Measurements from ENCODE around the gene CYSRT1. TPM values are rescaled to one million over a fixed set of nuclear protein-coding genes. Genes with fewer than 3 reads are reported as not detected.

CYSRT1 gene, protein sequence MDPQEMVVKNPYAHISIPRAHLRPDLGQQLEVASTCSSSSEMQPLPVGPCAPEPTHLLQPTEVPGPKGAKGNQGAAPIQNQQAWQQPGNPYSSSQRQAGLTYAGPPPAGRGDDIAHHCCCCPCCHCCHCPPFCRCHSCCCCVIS
- total RNA-seq (2022; extraction: Qiagen RNA extraction; ENCODE audit: low read depth), result 2.7 to 4.3 TPM (median 4.1 TPM) in 5 replicates

DNA sequence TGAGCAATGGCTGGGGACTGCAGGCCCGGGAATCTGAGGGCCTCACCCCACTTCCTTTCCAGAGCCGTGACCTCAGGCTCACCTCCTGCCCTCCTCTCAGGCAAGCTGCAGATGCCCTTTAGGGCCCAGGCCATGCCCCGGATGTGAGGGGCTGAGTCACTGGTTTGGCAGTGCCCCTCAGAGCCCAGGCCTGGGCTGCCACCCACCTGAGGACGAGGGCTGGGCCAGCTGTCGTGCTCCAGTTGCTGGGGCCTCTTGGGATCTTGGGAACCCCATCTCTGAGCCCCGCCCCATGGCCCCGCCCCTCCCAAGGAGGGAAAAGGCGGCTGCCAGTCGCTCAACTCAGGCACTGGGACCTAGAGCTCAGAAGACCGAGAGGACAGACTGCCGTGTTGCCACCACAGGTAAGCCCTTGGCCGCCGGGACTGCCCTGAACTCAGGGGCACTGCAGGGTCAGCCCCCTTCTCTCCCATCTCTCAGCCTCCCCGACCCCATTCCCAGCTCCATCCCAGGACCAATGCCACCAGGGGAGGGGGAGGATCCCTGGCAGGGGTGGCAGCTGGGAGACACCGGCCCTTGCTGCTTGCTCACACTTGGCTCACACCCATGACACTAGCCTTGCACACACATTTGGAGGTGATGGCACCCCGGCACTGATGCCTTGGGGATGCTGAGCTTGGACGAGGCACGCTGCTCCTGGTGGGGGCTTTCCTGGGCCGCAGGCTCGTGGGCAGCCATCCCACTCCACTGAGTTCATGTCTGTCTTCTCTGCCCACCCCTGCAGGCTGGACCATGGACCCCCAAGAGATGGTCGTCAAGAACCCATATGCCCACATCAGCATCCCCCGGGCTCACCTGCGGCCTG is at the start of gene CYSRT1:
Gene CYSRT1, plus strand, starts transcription at position 345 of the 865 bp plus-strand sequence. Its CDS starts 448 bp downstream, at position 793.

DNA sequence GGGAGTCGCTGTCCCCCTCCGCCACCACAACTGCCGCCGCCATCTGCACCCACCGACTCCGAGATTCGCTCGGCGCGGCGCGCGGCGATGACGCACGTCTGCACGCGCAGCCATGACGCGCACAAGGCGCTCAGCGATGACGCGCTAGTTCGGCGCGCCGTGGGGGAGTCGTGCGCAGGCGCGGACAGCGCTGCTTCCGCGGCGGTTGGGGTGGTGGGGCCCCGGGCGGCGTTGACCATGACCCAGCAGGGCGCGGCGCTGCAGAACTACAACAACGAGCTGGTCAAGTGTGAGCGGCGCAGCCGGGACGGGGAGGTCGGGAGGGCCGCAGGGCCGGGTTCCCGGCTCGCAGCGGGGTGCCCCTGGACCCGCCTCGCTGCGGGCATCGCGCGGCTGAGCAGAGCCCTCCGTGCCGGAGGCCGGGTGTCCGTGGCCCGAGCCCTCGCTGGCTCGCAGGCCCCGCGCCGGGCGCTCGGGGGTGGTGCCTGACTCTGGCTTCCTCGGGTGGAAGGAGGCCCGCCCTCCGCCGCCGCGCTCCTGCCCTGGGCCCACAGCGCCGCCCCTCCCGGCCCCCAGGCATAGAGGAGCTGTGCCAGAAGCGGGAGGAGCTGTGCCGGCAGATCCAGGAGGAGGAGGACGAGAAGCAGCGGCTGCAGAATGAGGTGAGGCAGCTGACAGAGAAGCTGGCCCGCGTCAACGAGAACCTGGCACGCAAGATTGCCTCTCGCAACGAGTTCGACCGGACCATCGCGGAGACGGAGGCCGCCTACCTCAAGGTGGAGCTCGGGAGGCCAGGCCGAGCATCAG is 36.3 kb upstream of the CYSRT1 start, which contains the start of the genes ANAPC2 and SSNA1:
Gene ANAPC2, minus strand, starts transcription at position 71 of the 807 bp plus-strand sequence. Its CDS starts 28 bp downstream, at position 43.
Gene SSNA1, plus strand, starts transcription at position 187 of the 807 bp plus-strand sequence. Its CDS starts 51 bp downstream, at position 238.

DNA sequence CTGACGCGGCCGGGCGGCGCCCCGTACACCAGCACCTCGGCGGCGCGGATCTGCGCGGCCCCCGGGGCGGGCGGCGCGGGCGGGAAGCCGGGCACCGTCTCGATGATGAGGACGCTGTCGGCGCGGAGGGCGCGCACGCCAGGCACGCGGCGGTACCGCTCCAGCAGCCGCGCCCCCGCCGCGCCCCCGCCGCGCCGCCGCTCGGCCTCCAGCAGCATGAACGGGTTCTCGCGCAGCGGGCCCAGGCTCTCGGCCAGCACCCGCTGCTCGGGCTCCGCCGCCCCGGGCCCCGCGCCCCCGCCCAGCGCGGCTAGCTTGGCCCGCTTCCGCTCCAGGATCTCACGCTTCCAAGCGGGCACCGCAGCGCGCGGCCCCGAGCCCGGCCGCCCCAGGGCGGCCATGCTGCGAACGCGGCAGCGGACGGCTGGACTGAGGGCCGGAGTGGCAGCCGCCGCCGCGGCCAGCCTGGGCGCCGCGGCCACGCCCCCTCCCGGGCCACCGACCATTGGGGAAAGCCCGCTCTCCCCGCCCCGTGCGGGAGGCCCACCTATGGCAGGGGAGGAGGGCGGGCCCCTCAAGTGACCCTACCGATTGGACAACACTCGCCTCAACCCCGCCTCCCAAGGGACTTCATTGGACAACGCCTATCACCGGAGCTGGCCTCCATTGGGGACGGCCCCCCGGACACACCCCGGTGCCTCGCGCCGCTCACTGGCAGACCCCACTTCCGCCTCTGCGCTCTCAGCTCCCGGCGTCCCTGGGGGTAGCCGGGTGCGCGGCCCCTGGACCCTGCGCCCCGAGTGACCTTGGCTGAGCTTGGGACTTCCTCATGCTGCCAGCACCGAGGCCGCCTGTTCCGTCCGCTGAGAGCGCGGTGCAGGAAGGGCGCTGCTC is 24.4 kb upstream of the CYSRT1 start, which contains the start of gene TPRN:
Gene TPRN, minus strand, starts transcription at position 431 of the 894 bp plus-strand sequence. Its CDS starts 30 bp downstream, at position 401.

DNA sequence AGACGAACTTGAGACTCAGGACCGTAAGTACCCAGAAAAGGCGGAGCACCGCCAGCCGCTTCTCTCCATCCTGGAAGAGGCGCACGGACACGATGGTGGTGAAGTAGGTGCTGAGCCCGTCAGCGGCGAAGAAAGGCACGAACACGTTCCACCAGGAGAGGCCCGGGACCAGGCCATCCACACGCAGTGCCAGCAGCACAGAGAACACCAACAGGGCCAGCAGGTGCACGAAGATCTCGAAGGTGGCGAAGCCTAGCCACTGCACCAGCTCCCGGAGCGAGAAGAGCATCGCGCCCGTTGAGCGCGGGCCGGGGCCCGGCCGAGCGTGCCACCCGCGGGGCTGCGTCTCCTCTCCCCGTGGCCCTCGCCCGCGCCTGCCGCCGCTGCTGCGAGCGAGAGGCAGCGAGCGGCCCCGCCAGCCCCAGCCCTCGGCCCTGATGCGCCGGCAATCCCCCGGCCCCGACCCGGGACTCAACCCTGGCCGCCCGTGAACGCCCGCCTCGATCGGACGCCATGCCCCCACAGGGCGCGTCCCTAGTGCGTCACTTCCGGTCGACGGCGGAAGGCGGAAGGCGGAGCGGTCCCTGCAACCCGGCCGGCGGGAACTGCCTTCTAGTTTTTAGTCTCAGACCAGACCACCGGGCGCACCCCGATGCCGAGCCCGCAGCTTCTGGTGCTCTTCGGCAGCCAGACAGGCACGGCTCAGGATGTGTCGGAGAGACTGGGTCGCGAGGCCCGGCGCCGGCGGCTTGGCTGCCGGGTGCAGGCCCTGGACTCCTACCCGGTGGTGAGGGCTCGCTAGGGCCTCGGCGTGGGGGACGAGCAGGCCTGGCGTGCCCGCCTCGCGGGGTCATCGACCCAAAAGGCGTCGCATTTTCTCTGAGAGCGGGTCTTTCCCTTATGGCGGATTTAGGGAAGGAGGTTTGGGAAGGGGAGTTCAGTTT is 19.6 kb upstream of the CYSRT1 start, which contains the start of the genes NDOR1 and TMEM203:
Gene NDOR1, plus strand, starts transcription at position 575 of the 944 bp plus-strand sequence. Its CDS starts 78 bp downstream, at position 653.
Gene TMEM203, minus strand, starts transcription at position 523 of the 944 bp plus-strand sequence. Its CDS starts 234 bp downstream, at position 289.

DNA sequence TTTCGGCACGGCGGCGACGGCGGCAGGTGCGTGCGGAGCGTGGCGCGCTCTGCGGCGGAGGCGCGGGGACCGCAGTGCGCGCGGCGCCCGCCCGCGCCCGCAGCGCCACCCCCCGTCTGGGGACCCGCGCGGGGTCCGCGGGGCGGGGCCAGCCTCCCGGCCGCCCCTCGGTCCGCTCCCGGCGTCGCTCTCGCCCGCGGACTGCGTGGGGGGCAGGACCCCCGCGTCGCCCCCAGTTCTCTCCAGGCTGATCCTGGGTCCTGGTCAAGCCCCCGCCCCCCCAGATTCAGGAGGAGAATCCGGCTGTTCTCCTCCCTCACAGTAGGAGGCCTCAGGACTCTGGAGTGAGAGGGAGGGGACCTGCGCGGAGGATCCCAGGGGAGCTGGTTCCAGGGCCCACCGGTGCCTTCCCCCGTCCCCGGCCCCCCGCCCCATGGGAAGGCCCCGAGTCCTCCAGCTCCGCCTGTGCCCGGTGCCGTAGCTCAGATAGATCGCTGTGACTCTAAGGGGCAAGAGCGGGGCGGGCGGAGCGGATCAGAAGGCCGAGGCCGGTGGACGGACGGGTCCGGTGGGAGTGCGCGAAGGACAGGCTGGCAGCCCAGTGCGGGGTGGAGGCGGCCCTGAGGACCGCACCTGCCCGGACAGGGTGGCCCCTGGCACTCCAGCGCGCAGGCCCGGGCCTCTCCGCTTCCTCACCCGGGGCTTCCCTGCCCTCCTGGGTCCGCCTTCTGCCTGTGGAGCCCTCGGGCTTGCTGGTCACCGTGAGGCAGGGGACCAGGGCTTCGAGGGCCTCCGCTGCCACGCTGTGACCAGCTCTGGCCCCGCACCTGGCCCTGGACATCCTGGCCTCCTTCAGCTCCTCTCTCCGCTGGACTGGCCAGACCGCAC is 2.5 kb upstream of the CYSRT1 start, which contains the start of gene RNF208:
Gene RNF208, minus strand, starts transcription at position 51 of the 888 bp plus-strand sequence. CDS start 1,028 bp downstream, outside the sequence.

DNA sequence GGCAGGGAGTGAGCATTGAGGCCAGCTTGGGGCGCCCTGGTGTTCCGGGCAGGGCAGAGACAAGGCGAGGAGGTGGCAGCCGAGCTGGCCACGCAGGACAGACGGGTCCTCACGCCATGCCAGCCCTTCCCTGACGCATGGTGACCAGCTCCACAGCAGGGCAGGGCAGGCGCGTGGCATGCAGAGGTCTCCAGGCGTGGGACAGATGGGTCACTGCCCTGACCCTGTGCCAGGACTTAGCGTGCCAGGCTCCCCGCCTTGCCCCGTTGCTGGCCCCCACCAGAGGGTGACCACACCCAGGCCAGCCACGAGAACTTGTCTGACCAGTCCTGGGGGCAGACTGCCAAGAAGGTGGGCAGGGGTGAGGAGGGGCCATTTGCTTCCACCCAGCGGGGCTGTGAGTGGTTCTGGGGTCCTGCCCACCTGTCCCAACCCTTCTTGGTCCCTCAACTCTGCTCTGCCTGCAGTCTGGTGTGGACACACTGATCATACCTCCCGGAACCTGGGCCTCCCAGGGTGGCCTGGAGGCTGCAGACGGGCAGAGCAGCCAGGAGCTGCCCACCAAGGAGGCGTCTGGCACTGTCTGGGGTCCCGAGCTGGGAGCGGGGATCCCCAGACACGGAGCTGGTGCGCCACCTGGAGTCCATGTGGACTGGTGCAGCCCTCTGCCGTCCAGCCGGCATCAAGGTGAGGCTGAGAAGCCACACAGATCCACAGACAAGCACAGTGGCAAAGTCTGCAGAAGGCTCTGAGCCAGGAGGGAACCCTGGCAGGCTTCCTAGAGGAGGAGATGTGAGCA is 2.3 kb downstream of the CYSRT1 start, which contains the start of gene RNF224:
Gene RNF224, plus strand, starts transcription at position 449 of the 799 bp plus-strand sequence. CDS start 834 bp downstream, outside the sequence.

GRCh38 chr9:137230705-137231371 is 5.9 kb downstream of the CYSRT1 start, which contains the start of gene SLC34A3:
Gene SLC34A3, plus strand, starts transcription at chr9:137230901. Its CDS starts 802 bp downstream, at chr9:137231703.

DNA sequence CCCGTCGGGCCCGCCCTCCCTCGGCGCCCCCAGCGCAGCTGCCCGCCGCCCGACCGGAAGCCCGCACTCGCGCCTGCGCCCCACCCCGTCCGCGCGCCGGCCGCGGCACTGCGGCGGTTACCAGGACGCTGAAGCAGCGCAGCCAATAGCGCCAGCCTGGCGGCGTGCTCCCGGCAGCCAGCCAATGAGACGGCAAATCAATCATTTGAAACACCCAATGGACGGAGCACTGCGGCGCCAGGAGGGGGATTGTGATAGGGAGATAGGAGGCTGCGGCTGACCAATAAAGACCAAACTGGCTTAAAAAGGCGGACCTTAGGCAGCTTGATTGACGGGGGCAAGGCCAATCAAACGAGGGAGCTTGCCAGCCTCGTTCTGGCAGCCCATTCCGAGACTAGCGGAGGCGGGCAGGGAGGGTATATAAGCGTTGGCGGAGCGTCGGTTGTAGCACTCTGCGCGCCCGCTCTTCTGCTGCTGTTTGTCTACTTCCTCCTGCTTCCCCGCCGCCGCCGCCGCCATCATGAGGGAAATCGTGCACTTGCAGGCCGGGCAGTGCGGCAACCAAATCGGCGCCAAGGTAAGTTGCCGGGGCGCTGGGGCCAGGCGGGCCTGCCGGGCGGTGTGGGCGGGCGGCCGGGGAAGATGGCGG is 16.0 kb downstream of the CYSRT1 start, which contains the start of gene TUBB4B:
Gene TUBB4B, plus strand, starts transcription at position 447 of the 649 bp plus-strand sequence. Its CDS starts 74 bp downstream, at position 521.

GRCh38 chr9:137251194-137251461 is 26.2 kb downstream of the CYSRT1 start, which contains the start of gene STPG3:
Gene STPG3, plus strand, starts transcription at chr9:137251286. Its CDS starts 1 bp downstream, at chr9:137251287.

GRCh38 chr9:137254624-137255447 is 29.9 kb downstream of the CYSRT1 start, which contains the start of gene NELFB:
Gene NELFB, plus strand, starts transcription at chr9:137255327.

Other genes with a start within 250 kb of the CYSRT1 start
- gene PTGDS, start 247.7 kb upstream of the CYSRT1 start, total RNA-seq (2022; extraction: Qiagen RNA extraction; ENCODE audit: low read depth), result 0.25 to 0.76 TPM (median 0.59 TPM) in 3 of 5 replicates, not detected in the others
- gene LCNL1, start 242.2 kb upstream of the CYSRT1 start, total RNA-seq (2022; extraction: Qiagen RNA extraction; ENCODE audit: low read depth), result not detected in 5 replicates
- 42.1 to 79.2 TPM (median 76.4 TPM) in 5 replicates for gene PAXX, start 232.8 kb upstream of the CYSRT1 start, total RNA-seq (2022; extraction: Qiagen RNA extraction; ENCODE audit: low read depth)
- 2.0 to 3.7 TPM (median 3.4 TPM) in 5 replicates for gene CLIC3, start 228.6 kb upstream of the CYSRT1 start, total RNA-seq (2022; extraction: Qiagen RNA extraction; ENCODE audit: low read depth)
- gene ABCA2, start 196.9 kb upstream of the CYSRT1 start, total RNA-seq (2022; extraction: Qiagen RNA extraction; ENCODE audit: low read depth), result 18.6 to 29.0 TPM (median 26.5 TPM) in 5 replicates
- 0.07 to 0.09 TPM (median 0.08 TPM) in 3 of 5 replicates, not detected in the others for gene FUT7, start 193.1 kb upstream of the CYSRT1 start, total RNA-seq (2022; extraction: Qiagen RNA extraction; ENCODE audit: low read depth)
- 37.1 to 85.1 TPM (median 73.1 TPM) in 5 replicates for gene NPDC1, start 179.0 kb upstream of the CYSRT1 start, total RNA-seq (2022; extraction: Qiagen RNA extraction; ENCODE audit: low read depth)
- 0.31 to 1.1 TPM (median 0.91 TPM) in 5 replicates for gene ENTPD2, start 171.1 kb upstream of the CYSRT1 start, total RNA-seq (2022; extraction: Qiagen RNA extraction; ENCODE audit: low read depth)
- 14.0 to 28.0 TPM (median 25.8 TPM) in 5 replicates for gene SAPCD2, start 154.6 kb upstream of the CYSRT1 start, total RNA-seq (2022; extraction: Qiagen RNA extraction; ENCODE audit: low read depth)
- gene UAP1L1, start 147.7 kb upstream of the CYSRT1 start, total RNA-seq (2022; extraction: Qiagen RNA extraction; ENCODE audit: low read depth), result 9.3 to 14.6 TPM (median 11.2 TPM) in 5 replicates
- 42.0 to 52.8 TPM (median 50.3 TPM) in 5 replicates for gene MAN1B1, start 138.2 kb upstream of the CYSRT1 start, total RNA-seq (2022; extraction: Qiagen RNA extraction; ENCODE audit: low read depth)
- 71.8 to 128 TPM (median 111 TPM) in 5 replicates for gene DPP7, start 110.4 kb upstream of the CYSRT1 start, total RNA-seq (2022; extraction: Qiagen RNA extraction; ENCODE audit: low read depth)
- 0.26 to 0.78 TPM (median 0.52 TPM) in 5 replicates for gene GRIN1, start 86.0 kb upstream of the CYSRT1 start, total RNA-seq (2022; extraction: Qiagen RNA extraction; ENCODE audit: low read depth)
- gene LRRC26, start 55.1 kb upstream of the CYSRT1 start, total RNA-seq (2022; extraction: Qiagen RNA extraction; ENCODE audit: low read depth), result 0.50 to 1.9 TPM (median 1.9 TPM) in 5 replicates
- not detected in 5 replicates for gene TMEM210, start 53.1 kb upstream of the CYSRT1 start, total RNA-seq (2022; extraction: Qiagen RNA extraction; ENCODE audit: low read depth)
- 21.7 to 38.1 TPM (median 33.0 TPM) in 5 replicates for gene ANAPC2, start 36.6 kb upstream of the CYSRT1 start, total RNA-seq (2022; extraction: Qiagen RNA extraction; ENCODE audit: low read depth)
- 103 to 153 TPM (median 139 TPM) in 5 replicates for gene SSNA1, start 36.5 kb upstream of the CYSRT1 start, total RNA-seq (2022; extraction: Qiagen RNA extraction; ENCODE audit: low read depth)
- 5.1 to 10.4 TPM (median 8.8 TPM) in 5 replicates for gene TPRN, start 24.4 kb upstream of the CYSRT1 start, total RNA-seq (2022; extraction: Qiagen RNA extraction; ENCODE audit: low read depth)
- 33.4 to 46.5 TPM (median 43.2 TPM) in 5 replicates for gene TMEM203, start 19.5 kb upstream of the CYSRT1 start, total RNA-seq (2022; extraction: Qiagen RNA extraction; ENCODE audit: low read depth)
- 10.9 to 18.5 TPM (median 16.3 TPM) in 5 replicates for gene NDOR1, start 19.5 kb upstream of the CYSRT1 start, total RNA-seq (2022; extraction: Qiagen RNA extraction; ENCODE audit: low read depth)
- gene RNF208, start 2.9 kb upstream of the CYSRT1 start, total RNA-seq (2022; extraction: Qiagen RNA extraction; ENCODE audit: low read depth), result 1.1 to 2.2 TPM (median 2.0 TPM) in 5 replicates
- gene RNF224, start 2.3 kb downstream of the CYSRT1 start, total RNA-seq (2022; extraction: Qiagen RNA extraction; ENCODE audit: low read depth), result 0.16 to 0.23 TPM (median 0.23 TPM) in 3 of 5 replicates, not detected in the others
- gene SLC34A3, start 5.7 kb downstream of the CYSRT1 start, total RNA-seq (2022; extraction: Qiagen RNA extraction; ENCODE audit: low read depth), result 0.07 to 0.08 TPM (median 0.07 TPM) in 3 of 5 replicates, not detected in the others
- 579 to 790 TPM (median 733 TPM) in 5 replicates for gene TUBB4B, start 16.1 kb downstream of the CYSRT1 start, total RNA-seq (2022; extraction: Qiagen RNA extraction; ENCODE audit: low read depth)
- gene STPG3, start 26.1 kb downstream of the CYSRT1 start, total RNA-seq (2022; extraction: Qiagen RNA extraction; ENCODE audit: low read depth), result not detected in 5 replicates
- gene NELFB, start 30.2 kb downstream of the CYSRT1 start, total RNA-seq (2022; extraction: Qiagen RNA extraction; ENCODE audit: low read depth), result 41.2 to 58.1 TPM (median 53.4 TPM) in 5 replicates
- gene TOR4A, start 52.6 kb downstream of the CYSRT1 start, total RNA-seq (2022; extraction: Qiagen RNA extraction; ENCODE audit: low read depth), result 18.6 to 30.7 TPM (median 27.4 TPM) in 5 replicates
- 3.9 to 9.5 TPM (median 7.7 TPM) in 5 replicates for gene NRARP, start 77.1 kb downstream of the CYSRT1 start, total RNA-seq (2022; extraction: Qiagen RNA extraction; ENCODE audit: low read depth)
- gene EXD3, start 198.0 kb downstream of the CYSRT1 start, total RNA-seq (2022; extraction: Qiagen RNA extraction; ENCODE audit: low read depth), result 4.0 to 7.3 TPM (median 5.5 TPM) in 5 replicates
- gene NOXA1, start 198.2 kb downstream of the CYSRT1 start, total RNA-seq (2022; extraction: Qiagen RNA extraction; ENCODE audit: low read depth), result 1.1 to 2.4 TPM (median 1.7 TPM) in 5 replicates
- 0.15 to 0.31 TPM (median 0.20 TPM) in 5 replicates for gene ENTPD8, start 216.2 kb downstream of the CYSRT1 start, total RNA-seq (2022; extraction: Qiagen RNA extraction; ENCODE audit: low read depth)
- 29.6 to 45.5 TPM (median 40.6 TPM) in 5 replicates for gene NSMF, start 234.2 kb downstream of the CYSRT1 start, total RNA-seq (2022; extraction: Qiagen RNA extraction; ENCODE audit: low read depth)

All from A549 treated with RU486 at 1 μM for 4 hours (cell line).